HG03095 (cell line): ENCODE measurements around the gene GNB2.

ENCODE experiments used
- ATAC-seq: cut with Tn5 transposase; IDR thresholded peaks from one replicate; pipeline ENCODE4 v1.9.1; 2021; ENCODE audit warnings: moderate library complexity; ENCODE audit not compliant: unreplicated experiment

Gene GNB2

GRCh38 chr7:100673302-100673941, at the start of gene GNB2:
TSS of gene GNB2 (plus strand) at chr7:100673740. CDS start at chr7:100676266, 2,526 bp downstream.
- peak; percentile 45 for ATAC-seq

GRCh38 chr7:100623951-100624824, 49.4 kb upstream of the GNB2 start:
- ATAC-seq: no peak

- ATAC-seq: no peak
Measured at GRCh38 chr7:100626055-100626454, 47.5 kb upstream of the GNB2 start.

GRCh38 chr7:100626530-100627237, 46.9 kb upstream of the GNB2 start:
- ATAC-seq: peak; percentile 77

- no peak for ATAC-seq
Measured at GRCh38 chr7:100627238-100627549, 46.3 kb upstream of the GNB2 start.

GRCh38 chr7:100629117-100629716, 44.3 kb upstream of the GNB2 start:
- ATAC-seq: no peak

- no peak for ATAC-seq
Measured at GRCh38 chr7:100630066-100630465, 43.5 kb upstream of the GNB2 start.

- ATAC-seq: no peak
Measured at GRCh38 chr7:100632951-100633717, 40.4 kb upstream of the GNB2 start.

GRCh38 chr7:100639995-100640516, 33.5 kb upstream of the GNB2 start:
- ATAC-seq: no peak

GRCh38 chr7:100640517-100641440, 32.8 kb upstream of the GNB2 start:
- ATAC-seq: no peak

- ATAC-seq: no peak
Measured at GRCh38 chr7:100641463-100641859, 32.1 kb upstream of the GNB2 start, which contains the start of gene TFR2. TSS of gene TFR2 (minus strand) at chr7:100641552. CDS start at chr7:100641509, 43 bp downstream.

GRCh38 chr7:100641860-100642533, 31.5 kb upstream of the GNB2 start:
- ATAC-seq: no peak

- no peak for ATAC-seq
Measured at GRCh38 chr7:100642534-100642907, 31.0 kb upstream of the GNB2 start.

GRCh38 chr7:100649826-100650565, 23.5 kb upstream of the GNB2 start:
- ATAC-seq: no peak

- no peak for ATAC-seq
Measured at GRCh38 chr7:100654908-100655831, 18.4 kb upstream of the GNB2 start.

GRCh38 chr7:100655908-100656674, 17.4 kb upstream of the GNB2 start, which contains the start of gene ACTL6B:
TSS of gene ACTL6B (minus strand) at chr7:100656448. CDS start at chr7:100656354, 94 bp downstream.
- no peak for ATAC-seq
